ENCODE measurements around the gene RUNX2.
"Not testable (repeated sequence)": the region's sequence is repeated elsewhere in the genome, so short reads cannot be mapped to it uniquely, and the experiment has no call there.

The RUNX2 gene

DNA sequence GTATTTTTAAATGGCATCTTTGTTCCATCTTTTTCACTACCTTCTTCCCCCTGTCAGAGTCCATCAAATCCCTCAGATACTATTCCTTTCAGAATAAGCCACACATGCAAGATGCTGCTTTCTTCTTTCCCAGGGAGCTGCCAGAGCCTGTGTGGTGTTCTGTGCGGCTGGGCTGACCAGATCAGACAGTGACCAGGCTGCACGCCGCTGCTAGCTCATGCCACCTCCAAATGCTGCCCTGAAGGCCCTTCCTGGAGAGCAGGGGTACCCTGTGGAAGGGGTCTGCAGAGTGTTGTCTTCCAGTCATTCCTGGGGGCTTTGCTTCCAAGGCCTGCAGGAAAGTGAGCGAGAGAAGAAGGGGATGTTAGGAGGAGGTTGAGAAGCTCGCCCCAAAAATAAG lies 228.7 kb downstream of the RUNX2 start:
- DNase-seq (ENCODE audit: low spot score), result no peak

DNA sequence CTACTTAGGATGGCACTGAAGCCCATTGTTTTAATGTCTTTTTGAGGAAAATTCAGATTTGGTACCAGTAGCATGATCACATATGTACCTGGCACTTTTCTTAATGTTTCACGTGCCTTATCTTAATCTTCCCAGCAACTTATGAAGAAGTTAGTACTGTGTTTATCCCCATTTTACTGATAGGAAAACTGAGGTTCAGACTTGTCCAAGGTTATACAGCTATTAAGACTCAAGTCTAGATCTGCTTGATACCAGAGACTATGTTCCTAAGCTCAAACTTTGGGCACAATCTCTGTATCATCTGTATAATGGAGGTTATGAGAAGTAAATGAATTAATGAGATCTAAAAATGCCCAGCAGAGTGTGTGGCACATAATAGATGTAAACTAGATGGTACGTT lies 229.3 kb downstream of the RUNX2 start:
- no peak for DNase-seq (ENCODE audit: low spot score)

DNA sequence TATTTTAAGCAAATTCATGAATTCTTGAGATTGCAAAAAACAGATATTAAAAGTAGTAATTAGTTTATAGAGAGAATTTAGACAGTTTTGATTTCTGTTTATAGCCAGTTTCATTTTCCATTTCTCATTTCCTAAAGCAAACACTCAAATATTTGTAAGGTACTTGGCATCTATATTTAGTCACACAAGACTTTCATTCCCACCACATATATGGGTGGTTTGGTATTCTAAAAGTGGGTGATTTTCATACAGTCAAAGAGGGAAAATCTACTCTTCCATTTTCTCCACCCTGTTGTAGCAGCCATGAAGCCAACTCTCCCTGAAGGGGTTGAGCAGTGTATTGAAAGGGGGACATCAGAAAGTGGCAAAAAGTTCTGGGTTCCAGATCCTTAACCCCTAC lies 230.7 kb downstream of the RUNX2 start:
- no peak for DNase-seq (ENCODE audit: low spot score)

DNA sequence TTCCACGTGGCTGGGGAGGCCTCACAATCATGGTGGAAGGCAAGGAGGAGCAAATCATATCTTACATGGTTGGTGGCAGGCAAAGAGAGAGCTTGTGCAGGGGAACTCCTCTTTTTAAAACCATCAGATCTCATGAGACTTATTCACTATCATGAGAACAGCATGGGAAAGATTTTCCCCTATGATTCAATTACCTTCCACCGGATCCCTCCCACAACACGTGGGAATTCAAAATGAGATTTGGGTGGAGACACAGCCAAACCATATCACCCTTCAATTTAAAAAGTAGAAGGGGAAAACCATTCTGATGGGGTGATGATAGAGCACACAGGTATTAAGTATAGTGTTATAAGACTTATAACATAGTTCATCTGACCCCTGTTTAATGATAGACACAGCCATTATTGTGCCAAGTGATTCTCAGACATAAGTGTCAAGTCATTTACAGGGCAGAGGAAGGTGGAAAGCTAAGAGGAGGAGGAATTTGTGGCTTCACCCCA lies 232.2 kb downstream of the RUNX2 start:
- DNase-seq (ENCODE audit: low spot score), result not testable (repeated sequence)

DNA sequence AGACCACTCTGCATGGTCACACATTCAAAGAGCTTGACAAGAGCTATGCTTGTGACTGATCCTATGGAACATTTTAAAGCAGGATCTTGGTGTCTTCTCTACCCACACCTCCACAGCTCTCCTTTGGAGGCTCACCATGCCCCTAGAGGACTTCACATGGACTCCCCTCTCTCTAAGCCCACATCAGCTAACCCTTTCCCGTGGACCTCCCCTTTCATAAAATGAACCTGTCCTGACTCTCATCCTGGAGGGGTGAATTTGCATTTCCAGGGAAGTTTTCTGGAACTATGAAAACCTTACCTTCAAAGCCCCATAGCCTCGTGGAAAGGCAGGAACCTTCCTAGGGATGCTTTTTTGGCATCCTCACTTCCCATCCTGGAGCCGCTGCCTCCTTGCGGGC lies 234.0 kb downstream of the RUNX2 start:
- DNase-seq (ENCODE audit: low spot score), result no peak

DNA sequence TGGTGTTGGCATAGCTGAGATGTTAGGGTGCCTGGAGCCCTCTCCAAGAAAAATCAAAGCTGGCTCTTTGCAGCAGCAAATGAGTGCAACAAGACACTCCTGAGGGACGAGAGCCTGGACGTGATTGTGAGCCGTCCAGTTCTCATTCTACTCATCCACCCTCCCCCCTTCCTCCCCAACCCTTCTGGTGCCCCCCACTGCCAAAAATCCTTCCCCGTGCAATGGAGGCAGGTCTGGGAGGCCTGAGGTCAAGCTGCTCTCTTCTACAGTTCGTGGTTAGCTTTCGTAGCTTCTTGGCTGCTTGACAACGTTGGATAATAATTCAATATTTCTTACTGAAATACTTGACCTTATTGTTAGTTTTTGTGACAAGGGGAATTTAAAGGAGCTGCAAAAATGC lies 234.9 kb downstream of the RUNX2 start:
- no peak for DNase-seq (ENCODE audit: low spot score)

DNA sequence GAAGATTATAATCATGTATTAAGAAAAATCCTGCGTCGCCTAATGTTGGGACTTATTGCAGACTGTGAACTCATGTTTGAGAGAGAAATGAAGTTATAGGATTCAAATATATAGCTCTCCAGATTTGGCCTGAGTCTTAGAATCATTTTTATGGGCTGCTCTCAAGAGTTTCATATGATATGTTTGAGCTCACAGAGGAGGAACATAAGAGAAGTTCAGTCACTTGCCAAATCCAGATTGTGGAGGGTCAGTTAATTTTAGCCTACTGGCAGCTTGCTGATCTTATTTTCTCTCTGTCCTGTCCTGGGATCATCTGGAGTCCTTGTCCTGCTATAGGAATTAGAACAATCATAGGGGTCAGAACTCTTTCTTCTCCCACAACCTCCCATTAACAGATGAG lies 235.7 kb downstream of the RUNX2 start:
- DNase-seq (ENCODE audit: low spot score), result no peak

DNA sequence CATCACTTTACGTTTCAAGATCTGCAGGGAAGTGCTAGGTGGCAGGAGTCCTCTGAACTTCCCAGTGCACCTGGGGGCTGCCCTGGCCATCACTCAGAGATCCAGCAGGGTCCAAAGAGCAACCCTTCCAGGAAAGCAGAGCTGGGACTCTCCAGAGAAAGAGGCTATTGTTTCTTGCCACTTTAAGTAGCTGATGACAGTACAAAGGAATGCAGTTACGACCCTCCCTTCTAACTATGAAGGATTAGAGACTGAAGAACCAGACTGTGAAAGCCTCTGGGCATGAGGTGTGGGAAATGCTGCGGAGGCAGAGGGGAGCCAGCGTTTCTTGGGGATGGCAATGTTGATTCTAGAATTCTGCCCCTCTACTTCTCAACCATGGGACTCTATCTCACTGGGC lies 238.8 kb downstream of the RUNX2 start:
- no peak for DNase-seq (ENCODE audit: low spot score)

DNA sequence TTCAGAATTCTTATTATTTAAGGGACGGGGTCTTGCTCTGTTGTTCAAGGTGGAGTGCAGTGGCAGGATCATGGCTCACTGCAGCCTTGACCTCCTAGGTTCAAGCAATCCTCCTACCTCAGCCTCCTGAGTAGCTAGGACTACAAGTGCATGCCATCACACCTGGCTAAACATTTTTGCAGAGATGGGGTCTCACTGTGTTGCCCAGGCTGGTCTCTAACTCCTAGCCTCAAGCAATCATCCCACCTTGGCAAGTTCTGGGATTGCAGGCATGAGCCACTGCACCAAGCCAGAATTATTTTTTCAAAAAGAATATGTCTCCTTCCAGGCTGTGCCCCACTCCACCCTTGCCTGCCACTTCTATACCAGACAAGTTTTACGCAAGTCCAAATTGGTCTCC lies 239.7 kb downstream of the RUNX2 start:
- no peak for DNase-seq (ENCODE audit: low spot score)

DNA sequence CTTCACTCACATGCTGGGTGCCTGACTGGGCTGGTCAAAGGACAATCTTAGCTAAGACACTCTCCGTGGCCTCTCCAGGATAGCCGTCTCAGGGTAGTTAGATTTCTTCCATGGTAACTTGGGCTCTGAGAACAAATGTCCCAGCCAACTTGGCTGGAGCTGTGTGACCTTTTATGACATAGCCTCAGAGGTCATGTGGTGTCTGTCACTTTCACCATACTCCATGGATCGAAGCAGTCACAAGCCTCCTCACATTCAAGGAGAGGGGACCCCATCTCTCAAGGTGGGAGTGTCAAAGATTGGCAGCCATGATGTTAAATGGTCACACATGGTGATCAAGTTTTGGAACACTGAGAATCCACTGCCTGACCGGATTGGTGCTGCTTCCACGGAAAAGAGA lies 240.5 kb downstream of the RUNX2 start:
- DNase-seq (ENCODE audit: low spot score), result no peak

DNA sequence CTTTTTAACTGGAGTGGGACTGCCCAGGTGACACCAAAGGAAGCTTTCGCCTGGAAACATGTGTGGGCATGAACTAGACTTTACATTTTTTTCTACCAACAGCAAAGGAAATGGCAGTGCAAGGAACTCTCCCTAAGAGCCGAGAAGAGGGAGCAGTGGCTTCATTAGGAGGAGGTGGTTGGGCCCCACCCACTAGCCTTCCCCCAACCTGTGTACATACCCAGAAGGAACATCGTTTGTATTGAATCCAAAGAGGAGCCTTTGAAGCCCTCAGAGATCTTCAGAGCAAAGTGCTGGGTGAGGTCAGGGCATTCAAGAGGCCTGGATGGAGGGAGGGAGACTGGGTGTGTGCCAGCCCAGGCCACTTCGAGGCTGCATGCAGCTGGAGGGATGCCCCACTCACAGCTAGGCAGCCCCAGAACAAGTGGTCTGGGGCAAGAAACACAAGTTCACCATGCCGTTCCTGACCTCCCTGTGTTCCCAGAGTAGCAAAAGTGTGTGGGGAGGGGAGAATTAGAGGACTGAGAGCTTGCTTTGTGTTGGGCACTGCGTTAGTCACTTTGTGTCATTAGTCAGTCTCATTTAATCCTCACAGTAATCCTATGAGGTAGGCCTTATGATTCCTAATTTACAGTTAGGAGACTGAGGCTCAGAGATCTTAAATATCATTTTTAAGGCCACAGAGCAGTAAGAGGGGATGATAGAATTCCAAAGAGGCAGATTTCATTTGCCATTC lies 241.2 kb downstream of the RUNX2 start:
- peak; percentile 46 for DNase-seq (ENCODE audit: low spot score)

DNA sequence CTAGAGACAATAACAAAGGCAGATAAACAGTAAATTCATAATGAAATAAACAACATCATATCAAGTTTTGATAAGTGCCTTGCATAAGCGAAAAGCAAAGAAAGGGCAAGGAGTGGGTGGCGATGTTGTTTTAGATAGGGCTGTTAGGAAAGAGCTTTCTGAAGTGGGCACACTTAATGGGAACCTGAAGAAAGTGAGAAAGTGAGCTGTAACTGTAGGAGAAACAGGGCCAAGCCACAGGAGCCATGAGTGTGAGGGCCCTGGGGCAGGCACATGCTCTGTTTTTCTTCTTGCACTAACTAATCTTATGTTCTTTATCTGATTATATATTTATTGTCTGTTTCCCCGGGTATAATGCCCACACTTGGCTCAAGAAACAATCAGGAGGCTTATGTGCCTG lies 243.0 kb downstream of the RUNX2 start:
- no peak for DNase-seq (ENCODE audit: low spot score)

DNA sequence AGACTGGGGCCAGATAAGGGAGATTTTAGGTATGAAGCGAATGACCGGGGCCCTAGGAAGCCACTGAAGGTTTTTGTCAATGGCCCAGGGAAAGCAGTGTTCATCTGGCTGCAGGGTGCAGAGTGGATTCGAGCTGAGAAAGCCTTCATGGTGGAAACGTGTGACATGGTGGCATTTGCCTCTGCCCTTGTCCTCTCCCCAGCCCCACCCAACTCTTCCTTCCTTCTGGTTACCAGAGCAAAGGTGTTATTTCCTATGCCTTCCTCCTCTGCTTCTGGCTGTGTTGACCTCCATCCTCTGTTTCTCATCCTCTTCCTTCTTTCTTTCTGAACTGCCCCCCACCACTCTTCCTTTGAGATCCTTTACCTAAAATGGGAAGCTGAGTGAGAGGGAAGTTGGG lies 244.7 kb downstream of the RUNX2 start:
- DNase-seq (ENCODE audit: low spot score), result no peak

DNA sequence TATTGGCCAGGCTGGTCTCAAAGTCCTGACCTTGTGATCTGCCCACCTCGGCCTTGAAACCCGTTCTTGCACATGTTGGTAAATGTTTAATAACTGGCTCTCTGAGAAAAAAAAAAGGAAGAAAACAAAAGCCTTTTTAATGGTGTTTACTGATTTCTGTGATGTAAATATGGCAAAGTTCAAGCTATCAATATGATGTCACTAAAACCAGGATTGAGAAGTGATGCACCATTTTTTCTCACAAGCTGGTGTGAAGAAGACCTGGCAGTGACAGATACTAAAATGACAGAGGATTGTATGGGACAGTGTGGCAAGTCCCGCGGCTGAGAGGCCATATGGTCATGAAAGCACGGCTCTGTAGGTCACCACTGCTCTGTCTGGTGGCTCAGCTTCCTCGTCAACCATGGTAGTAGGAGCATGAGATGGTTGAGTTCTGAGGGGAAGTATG lies 245.9 kb downstream of the RUNX2 start:
- no peak for DNase-seq (ENCODE audit: low spot score)

DNA sequence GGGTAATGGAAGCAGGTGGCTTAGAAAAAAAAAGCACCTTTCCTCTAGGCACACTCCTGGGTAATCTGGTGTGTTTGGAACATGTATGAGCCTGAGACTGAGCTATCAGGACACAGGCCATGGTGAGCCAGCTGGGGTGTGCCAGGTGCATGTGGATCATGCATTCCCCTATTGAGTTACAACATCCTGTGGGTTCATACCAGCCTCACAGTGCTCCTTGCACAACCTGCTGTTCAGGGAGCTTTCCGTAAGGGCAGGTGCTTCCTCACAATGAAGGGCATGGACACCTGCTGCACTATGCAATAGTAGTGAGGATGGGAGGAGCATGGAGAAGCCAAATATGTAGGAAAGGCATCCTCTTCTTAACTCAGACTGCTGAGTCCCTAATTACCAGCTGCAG lies 246.8 kb downstream of the RUNX2 start:
- no peak for DNase-seq (ENCODE audit: low spot score)

DNA sequence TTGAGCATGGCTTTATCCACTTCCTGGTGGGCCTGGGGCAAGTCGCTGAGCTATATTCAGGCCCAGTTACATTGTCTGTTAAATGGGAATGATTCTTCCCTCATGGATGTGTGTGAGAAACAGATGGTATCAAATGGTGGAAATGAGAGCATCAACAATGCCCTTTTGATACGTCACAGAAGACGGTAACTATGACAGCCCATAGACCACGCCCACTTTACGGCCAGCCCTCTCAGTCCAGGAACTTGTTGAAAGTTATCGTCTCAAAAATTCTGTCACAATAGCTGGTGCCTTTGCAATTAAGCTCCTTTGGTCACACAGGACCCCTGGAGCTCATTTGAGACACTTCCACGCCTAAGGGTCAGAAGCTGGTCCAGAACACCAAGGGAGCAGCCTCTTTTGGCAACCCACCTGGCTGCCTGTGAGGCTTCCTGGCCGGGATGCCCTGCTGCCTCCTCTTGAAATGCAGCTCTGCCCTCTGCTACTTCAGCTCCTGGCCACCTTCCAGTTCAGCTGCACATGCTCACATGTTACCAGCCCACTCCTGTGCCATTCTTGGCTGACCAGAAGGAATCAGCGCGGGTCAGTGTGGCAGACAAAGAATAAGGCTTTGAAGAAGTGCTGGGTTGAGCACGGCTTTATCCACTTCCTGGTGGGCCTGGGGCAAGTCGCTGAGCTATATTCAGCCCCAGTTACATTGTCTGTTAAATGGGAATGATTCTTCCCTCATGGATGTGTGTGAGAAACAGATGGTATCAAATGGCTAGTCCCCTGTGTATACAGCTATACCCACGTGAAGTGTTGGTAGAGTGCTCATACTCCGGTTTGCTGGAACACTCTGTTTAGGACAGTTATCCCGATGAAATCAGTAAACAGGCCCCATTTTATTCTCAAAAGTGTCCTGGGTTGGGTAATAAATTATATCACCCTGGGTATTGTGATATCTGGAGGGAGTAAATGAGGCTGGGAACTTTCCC lies 248.8 kb downstream of the RUNX2 start:
- DNase-seq (ENCODE audit: low spot score), result peak; percentile 40

DNA sequence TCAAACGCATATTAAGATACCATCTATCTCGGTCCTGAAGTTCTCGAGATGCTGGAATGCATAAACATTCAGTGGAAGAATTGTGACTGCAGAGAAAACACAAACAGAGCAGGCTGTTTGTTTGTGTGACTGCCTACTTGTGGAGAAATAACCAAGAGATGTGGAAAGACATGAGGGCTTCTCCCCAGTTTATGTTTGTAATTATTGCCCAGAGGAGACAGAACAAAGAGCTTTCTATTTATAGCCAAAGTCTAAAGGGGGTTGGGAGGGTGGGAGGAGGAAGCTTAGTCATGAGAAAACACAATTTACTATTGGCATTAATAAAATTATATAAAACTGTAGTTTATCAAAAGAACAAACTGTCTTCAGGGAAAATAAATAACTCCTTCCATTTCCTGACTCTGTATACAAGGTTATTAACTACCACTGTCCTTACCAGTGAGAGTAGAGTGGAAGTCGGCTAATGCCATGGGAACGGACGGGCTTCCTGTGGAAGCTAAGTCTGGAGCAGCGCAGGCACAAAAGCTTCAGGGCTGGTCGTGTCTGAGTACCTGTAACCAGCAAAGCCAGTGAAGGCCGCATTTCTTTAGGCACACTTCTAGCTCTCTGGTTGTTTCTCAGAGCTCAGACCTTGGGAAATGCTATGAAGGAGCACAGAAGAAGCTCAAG lies 249.8 kb downstream of the RUNX2 start:
- peak; percentile 26 for DNase-seq (ENCODE audit: low spot score)

DNA sequence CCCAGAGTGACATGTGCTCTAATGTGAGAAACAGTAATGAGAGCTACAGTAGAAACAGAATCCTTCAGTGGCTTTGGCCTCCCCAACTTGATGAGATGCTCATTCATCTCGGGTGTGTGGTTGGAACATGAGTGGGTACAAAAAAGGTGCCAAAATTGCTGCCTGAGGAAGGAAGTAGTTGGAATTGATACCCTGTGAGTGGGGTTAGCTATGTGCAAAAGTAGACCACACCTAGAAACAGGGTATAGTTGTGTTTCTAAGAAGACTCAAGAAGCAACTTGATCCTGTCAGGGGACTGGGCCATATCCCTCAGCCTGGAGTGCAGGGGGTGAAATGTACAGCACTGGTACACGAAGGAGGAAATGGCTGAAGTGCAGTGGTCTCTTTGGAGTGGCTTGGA lies 256.0 kb downstream of the RUNX2 start:
- DNase-seq (ENCODE audit: low spot score), result no peak

DNA sequence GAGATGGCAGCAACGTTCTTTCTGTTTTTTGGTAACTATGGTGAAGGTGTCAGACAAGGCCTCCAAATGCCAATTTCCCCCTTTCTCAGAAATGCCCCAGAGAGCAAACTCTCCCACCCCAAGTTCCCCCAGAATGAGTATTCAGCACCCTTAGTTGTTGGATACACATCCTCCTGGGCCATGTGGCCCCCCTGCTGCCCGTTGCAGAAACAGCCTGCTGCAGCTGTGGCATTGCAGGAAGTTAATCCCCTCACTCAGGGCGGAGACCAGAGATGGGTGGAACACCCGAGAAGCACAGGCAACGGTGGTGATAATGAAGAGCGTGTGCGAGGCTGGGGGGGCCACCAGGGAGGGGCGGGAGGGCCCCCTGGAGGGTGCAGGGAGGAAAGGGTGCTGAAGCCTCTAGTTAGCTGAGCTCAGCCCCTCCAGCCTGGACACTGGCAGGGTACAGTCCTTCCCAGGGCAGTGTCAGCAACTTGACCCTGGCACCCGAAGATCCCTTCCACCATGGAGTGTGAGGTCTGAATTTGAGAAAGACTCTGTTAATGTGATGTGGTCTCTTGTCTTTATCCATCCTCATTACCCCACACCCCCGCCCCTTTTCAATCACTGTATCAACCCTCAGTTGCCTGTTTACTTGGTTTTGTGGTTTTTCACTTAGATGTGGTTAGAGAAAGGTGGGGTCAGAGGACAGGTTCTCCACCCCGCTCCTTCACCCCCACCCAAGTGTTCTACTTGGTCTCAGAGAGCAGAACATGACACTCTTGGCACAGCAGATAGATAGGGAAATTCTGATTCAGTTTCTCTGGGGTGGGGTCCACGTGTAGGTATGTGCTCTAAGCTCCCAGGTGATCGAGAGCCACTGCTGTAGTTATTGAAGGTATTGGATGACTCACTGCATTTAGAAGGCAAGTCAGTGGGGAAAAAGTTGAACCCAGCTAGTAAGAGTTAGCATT lies 258.4 kb downstream of the RUNX2 start:
- no peak for DNase-seq (ENCODE audit: low spot score)

DNA sequence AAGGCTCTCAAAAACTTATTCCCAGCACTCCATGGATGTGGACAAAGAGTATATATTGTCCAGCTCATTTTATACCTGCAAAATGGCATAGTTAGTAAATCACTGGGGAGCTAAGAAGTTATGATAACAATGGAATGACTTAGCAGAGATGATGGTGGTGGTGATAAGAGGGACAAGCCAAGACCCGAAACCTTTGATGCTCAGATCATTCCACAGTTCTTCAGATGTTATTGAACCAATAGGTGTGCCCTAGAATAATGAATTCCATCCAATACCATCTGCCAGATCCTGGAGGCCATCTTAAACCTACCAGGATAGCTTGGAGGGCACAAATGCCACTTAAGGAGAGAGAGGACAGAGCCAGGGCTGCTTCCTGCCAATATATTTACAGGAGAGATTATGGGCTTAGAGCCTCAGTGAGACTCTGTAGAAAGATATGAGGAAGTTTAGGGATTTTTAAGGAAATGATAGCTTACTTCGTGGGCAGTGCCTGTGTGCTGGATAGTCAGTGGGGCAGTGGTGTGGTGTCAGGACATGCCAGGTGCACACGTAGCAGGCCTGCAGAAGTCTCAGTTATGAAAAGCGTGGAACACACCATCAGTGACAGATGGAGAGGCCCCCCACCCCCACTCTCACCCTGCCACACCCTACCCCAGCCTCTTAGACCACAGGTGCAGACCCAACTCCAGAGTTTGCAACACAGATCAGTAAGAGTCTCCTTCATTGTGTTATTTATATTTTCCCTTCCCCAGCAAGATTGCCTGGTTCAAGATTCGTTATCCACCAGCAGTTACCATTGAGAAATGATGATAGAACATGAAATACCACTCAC lies 259.3 kb downstream of the RUNX2 start:
- no peak for DNase-seq (ENCODE audit: low spot score)
